Activated naive CD4-positive, alpha-beta T cell treated with Interleukin-2 at 50 U/mL for 16 hours (primary cell): ENCODE data around the gene DUSP3.
"Not testable (repeated sequence)": the region's sequence is repeated elsewhere in the genome, so short reads cannot be mapped to it uniquely, and the experiment has no call there.

Source experiments
- DNase-seq: peaks from one replicate; pipeline ENCODE4 v3.0.0-alpha.2; 2020

Gene DUSP3

GRCh38 chr17:43800736-43801135 is 22.0 kb upstream of the DUSP3 start:
- no peak for DNase-seq

- DNase-seq: no peak
These were observed 20.3 kb upstream of the DUSP3 start for GRCh38 chr17:43799047-43799446.

- not testable (repeated sequence) for DNase-seq
These were observed 19.2 kb upstream of the DUSP3 start for GRCh38 chr17:43798024-43798423.

DNA sequence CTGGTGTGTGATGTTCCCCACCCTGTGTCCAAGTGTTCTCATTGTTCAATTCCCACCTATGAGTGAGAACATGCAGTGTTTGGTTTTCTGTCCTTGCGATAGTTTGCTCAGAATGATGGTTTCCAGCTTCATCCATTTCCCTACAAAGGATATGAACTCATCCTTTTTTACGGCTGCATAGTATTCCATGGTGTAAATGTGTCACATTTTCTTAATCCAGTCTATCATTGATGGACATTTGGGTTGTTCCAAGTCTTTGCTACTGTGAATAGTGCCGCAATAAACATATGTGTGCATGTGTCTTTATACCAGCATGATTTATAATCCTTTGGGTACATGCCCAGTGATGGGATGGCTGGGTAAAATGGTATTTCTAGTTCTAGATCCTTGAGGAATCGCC is 13.9 kb upstream of the DUSP3 start:
- DNase-seq: not testable (repeated sequence)

GRCh38 chr17:43791589-43791988 is 12.8 kb upstream of the DUSP3 start:
- DNase-seq: no peak

DNA sequence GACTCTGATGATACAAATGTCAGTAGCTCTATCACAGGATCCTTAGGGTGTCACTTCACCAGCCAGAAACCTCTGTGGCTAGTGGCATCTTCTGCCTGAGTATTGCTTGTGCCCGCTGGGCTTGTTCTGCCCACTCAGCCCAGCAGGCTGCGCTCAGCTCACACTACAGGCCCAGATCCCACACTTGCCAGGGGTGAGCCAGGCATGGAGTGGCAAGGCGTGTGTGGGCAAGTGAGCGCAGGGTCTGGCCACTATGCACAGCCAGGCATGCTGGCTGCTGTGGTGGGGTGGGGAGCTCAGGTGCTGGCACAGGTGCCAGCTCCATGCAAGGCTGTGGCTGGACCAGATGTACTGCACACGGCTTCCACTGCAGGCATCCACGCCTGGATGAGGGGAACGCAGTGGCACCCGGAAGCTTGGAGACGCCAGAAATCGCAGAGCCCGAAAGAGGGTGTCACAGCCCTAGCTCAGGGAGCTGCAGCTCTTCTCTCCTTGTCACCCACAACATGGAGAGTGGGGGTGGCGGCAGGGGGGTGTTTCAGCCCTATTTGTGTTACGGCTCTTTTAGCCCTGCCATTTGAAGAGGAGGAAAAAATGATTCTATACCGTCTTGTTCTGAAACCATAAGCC is 11.6 kb upstream of the DUSP3 start:
- DNase-seq: no peak

GRCh38 chr17:43789482-43789881 is 10.7 kb upstream of the DUSP3 start:
- DNase-seq: no peak

DNA sequence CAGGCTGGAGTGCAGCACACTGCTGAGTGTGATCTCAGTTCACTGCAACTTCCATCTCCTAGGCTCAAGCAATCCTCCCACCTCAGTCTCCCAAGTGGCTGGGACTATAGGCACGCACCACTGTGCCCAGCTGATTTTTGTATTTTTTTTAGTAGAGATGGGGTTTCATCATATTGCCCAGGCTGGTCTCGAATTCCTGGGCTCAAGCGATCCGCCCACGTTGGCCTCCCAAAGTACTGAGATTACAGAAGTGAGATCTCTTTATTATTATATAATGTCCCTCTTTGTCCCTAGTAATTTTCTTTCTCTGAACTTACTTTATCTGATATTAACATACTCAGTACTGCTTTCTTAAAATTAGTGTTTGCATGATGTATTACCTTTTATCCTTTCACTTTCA is 9.8 kb upstream of the DUSP3 start:
- no peak for DNase-seq

GRCh38 chr17:43787728-43788127 is 9.0 kb upstream of the DUSP3 start:
- no peak for DNase-seq

DNA sequence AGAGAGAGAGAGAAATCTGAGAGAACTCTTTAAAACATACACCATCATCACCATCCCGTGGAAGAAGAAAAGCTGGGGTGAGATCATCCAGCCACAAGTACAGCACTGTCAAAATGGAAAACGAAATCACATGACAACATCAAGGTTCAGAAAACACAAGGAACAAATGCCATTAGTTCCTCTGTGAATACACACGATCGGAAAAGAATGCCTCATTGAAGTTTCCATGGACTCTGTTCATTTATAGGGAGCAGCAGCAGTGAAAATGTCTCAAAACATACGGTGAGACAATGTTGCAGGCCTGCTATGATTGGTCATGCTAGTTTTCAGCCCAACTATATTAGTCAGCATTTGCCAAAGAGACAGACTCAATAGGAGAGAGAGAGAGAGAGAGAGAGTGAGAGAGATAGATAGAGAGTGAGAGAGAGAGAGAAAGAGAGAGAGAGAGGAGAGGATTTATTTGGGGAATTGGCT is 5.9 kb upstream of the DUSP3 start:
- no peak for DNase-seq

GRCh38 chr17:43784068-43784467 is 5.3 kb upstream of the DUSP3 start:
- no peak for DNase-seq

- DNase-seq: no peak
These were observed 4.3 kb upstream of the DUSP3 start for GRCh38 chr17:43782913-43783680.

DNA sequence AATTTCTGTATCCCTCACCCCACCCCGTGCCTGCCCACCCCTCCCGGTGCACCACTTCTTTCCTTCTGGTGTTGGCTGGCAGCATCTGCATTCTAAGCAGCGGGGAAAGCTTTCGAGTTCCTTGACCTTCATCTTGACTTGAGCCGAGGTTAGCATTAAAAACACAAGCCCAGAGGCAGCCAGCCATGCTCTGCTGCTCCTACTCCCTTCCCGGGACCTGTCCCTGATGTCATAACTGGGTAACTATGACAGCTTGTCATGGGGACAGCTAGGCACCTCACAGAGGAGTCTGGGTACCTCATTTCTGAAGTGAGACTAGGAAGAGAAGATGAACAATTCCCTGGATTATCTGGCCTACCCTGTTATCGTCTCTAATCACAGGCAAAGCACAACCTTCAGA is 1.4 kb upstream of the DUSP3 start, which contains the start of gene CFAP97D1:
Gene CFAP97D1 (plus strand): TSS at position 301 of the 400 bp plus-strand sequence. CDS start 28 bp downstream, at position 329.
- no peak for DNase-seq

GRCh38 chr17:43779145-43780125 is 658 bp upstream of the DUSP3 start:
- DNase-seq: no peak

DNA sequence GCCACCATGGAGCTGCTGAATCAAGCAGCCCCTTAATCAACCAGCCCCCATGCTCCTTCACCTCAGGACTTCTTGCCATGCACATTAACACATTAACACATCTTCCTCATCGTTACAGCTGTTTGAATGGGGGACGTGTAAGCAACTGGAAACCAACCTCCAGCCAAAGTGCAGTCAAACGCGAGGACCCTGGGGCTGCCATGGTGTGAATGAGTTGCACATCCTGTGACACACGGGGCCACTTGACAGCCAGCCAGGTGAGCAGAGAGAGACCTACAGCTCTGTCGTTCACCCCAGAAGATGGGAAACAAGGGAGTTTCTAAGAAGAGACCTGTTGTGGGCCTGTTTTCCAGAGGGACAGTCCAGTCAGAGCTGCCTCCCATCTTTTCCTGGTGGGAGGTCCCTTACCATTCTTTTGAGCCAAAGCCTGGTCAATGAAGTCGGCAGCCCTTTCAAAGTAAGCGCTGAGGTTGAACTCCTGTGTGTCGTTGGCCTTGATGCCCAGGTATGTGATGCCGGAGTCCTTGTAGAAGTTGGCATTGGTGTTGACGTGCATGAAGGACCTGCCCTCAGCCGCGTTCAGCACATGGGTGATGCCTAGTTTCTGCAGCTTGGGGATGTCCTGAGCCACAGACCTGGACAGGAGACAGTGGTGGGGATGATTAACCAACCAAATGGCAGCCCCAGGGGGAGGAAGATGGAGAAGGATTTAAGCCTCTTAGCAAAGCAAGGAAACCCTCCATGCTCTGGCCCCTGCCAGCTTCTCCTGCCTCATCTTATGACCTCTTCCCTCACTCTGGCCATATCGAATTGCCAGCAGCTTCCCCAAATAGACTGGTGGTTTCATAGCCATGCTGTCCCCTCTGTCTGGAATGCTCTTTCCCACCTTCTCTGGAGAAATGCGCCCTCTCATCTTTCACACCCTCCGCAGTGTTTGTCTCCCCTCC is 4.2 kb downstream of the DUSP3 start:
- no peak for DNase-seq

DNA sequence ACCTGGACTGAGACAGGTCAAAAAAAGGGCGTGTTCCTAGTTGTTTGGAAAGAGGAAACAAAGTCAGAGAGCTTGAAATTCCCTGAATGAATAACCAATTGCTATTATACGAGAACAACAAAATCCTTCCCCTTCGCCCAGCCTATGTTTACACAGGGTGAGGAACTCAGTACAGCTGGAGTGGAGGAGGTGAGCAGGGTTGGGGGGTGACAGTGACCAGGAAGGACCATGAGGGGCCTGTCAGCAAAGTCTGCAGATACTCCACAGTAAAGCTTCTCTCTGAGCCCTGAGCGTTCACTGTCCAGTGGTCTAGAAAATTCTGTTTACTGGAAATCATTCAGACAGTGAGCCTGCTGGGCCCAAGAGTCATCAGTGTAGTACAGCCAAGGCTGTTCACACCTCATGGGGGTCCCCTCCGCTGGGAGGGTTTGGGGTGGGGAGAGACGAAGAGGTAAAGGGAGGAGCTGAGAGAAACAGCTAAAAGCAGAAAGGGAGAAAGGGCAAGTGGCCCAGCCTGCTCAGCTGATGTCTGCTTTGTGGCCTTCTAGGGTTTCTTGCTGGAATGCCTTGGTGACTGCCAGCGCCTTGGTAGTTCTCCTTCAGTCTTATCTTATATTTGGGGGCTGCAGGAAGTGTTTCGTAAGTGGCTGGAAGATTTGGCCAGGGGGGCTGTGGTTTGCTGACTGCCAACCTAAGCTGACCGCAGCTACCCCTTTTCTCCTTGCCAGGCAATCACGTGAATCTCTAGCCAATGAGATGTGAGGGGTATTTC is 5.7 kb downstream of the DUSP3 start:
- no peak for DNase-seq

- no peak for DNase-seq
These were observed 7.3 kb downstream of the DUSP3 start for GRCh38 chr17:43771463-43771862.

GRCh38 chr17:43770957-43771356 is 7.8 kb downstream of the DUSP3 start:
- no peak for DNase-seq

- no peak for DNase-seq
These were observed 8.9 kb downstream of the DUSP3 start for GRCh38 chr17:43769859-43770258.

DNA sequence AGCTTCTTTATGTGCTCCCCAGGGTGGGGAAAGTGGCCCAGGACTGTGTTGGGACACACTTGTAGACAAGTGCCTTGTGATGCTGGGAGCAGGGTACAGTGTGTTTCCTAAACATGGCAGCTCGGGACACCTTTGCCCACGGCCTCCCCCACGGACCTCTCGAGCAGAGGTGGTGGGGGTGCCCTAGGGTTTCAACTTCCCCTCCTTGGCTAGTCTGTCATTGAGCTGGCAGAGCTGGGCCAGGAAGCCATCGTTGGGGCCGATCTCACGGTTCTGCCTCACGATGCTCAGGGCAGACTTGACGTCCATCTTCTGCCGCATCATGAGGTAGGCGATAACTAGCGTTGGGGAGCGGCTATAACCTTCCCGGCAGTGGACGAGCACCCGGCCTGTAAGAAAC is 9.4 kb downstream of the DUSP3 start:
- no peak for DNase-seq

- DNase-seq: no peak
These were observed 9.8 kb downstream of the DUSP3 start for GRCh38 chr17:43768943-43769342.
